ENCODE results near the gene CEP131. TPM values are rescaled to one million over a fixed set of nuclear protein-coding genes. Genes with fewer than 3 reads are reported as not detected.

CEP131 gene
- total RNA-seq, 2 donors from 2014 or later: 4.9 to 5.7 TPM

DNA sequence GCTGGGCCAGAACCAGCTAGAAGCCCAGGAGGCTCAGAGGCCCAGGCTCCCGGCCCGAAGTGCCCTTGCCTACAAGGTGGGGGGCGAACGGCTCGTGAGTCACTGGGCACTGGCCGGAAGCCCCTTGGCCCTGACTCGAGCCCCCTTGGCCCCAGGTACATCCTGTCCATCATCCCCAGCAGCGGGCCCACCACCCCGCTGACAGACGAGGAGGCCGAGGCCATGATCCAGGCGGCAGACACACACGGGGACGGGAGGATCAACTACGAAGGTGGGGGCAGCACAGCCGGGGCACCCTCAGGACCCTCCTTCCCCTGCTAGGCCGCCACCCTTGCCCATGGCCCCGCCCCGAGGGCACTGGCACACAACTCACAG is 41.0 kb downstream of the CEP131 start:
- intact Hi-C loops (cut with DNase I): no loop called here
- no peak for ATAC-seq
- DNase-seq: no peak

DNA sequence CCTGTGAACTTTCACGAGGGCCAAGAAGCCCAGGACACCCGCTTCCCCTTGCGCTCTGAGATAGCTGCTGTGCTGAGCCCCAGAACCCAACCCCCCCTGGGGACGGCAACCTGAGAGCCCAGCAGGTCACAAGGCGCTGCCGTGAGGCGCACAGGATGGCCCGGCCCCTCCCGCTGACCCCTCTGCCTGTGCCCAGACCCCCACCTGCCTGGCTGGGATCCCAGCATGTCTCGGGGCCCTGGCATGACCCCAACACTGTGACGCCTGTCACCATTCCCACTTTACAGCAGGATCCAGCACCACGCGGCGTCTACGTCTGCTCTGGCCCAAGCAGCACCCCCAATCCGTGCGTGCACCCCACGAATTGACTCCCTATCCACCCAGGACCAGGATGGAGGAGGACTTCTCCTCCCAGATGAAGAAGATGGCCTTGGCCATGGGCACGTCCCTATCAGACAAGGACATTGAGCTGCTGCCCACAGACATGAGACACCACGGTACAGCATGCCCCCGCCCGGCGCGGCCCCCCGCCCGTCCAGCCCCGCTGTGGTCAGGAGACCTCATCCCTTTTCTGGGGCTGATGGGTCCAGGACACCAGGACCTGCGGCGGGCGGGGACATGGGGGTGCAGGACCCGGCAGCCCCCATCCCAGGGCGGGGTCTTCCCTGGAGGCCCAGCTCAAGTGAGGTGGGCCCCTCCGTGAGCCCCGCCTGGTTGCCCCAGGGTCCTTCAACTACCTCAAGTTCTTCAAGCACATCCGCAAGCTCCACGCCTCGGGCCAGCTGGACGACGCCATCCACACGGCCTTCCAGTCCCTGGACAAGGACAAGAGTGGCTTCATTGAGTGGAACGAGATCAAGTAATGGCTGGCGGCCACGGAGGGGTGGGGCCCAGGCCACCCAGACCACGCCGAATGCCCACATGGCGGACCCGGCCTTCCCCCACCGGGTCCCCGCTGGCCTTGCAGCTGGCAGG is 41.6 kb downstream of the CEP131 start:
- intact Hi-C loops (cut with DNase I): no loop called here
- DNase-seq: no peak
- ATAC-seq: no peak

DNA sequence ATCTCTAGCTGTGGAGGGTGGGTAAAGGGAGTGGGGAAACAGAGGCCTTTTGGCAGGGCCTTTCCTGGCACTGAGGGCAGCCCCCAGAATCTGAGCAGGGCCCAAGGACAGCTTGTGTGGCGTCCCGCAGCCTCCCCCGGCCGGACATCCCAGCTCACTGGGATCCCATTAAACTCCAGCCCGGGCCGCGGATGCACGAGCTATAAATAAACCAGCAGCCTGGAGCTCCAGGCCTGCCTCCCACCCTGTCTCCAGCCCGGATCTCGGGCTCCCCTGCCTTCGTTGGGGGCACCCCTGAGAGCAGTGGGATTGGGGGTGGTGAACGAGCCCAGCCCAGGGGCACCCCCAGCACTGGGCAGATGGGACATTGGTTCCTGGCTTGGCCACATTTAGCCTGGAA is 42.9 kb downstream of the CEP131 start:
- DNase-seq (no peak), ATAC-seq (no peak)
- intact Hi-C loops (cut with DNase I): no loop called here

DNA sequence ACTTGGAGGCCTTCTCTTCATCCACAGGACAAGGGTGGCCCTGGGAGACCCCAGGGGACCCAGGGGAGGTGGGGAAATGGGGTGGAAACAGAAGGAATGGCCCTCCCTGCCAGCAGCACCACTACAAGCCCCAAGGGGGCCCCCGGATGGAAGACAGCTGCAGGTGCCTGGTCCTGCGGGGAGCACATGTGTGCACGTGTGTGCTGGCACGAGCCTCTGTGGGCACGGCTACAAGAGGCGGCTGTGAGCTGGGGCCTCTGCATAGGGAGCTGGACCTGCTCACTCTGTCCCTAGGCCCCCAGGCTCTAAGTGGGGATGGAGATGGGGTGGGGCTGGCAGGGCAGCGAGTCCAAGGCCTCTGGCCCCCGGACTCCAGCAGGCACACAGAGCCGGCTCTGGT is 43.5 kb downstream of the CEP131 start:
- no peak for DNase-seq
- no peak for ATAC-seq
- intact Hi-C loops (cut with DNase I): no loop called here

DNA sequence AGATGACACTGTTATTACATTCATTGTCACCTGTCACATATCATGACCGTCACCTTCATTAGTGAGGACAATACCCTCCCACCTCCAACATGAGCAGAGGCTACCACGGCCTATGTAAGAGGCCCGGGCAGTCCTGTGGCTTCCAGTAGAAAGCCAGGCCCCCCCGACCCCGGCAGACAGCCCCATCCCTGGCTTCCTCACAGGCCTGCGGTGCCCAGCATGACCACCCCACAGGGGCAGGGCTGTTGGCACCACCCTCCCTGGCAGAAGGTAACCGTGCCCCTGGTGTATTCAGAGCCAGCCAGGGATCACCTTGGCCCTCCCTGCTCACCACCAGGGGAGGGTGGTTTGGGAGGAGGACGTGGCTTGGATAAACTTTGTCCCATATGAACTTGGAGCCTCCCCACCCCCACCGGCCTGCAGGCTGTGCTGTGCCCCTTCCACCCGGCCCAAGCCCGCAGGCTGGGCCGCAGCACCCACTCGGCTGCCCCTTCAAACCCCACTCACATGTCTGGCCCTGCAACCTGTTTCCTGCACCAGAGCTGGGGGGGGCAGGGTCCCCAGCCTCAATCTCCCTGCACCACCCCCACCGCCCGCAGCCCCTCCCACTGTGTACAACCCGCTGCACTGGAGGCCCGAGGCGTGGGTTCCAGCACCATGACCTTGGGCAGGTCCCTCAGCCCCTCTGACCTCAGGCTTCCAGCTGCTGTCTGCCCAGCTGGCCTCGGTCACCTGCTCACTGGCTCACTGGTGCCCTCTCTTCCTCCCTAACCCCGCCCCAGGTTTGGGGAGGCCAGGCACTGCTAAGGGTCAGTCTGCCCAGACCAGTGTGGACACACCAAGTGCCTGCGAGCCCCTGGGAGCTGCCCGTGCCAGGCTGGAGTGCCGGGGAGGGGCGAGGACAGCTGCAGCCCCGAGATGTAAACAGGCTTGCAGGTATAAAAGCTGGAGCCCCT is 44.4 kb downstream of the CEP131 start:
- ATAC-seq: no peak
- intact Hi-C loops (cut with DNase I): no loop called here
- no peak for DNase-seq

DNA sequence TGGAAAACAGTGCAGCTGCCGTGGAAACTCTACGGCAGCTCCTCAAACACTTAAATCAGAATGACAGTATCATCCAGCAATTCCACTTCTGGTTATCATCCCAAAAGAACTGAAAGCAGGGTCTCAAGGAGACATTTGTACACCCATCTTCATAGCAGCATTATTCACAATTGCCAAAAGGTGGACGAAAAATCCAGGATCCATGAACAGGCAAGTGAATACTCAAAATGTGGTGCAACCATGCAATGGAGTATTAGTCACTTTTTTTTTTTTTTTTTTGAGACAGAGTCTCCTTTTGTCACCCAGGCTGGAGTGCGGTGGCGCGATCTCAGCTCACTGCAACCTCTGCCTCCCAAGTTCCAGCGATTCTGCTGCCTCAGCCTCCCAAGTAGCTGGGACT is 46.1 kb downstream of the CEP131 start:
- DNase-seq (no peak), ATAC-seq (no peak)
- intact Hi-C loops (cut with DNase I): no loop called here

DNA sequence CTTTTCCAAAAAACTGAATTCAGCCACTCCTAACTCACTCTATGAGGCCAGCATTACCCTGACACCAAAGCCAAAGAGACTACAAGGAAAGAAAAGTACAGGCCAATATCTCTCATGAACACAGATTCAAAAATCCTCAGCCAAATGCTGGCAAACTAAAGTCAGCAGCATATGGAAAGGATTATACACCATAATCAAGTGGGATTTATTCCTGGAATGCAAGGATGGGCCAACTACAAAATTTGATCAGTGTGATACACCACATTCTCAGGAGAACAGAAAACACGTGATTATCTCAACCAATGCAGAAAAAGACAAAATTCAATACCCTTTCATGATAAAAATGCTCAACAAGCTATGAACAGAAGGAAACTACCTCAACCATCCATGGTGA is 49.0 kb downstream of the CEP131 start:
- intact Hi-C loops (cut with DNase I): no loop called here
- DNase-seq (no peak), ATAC-seq (no peak)

DNA sequence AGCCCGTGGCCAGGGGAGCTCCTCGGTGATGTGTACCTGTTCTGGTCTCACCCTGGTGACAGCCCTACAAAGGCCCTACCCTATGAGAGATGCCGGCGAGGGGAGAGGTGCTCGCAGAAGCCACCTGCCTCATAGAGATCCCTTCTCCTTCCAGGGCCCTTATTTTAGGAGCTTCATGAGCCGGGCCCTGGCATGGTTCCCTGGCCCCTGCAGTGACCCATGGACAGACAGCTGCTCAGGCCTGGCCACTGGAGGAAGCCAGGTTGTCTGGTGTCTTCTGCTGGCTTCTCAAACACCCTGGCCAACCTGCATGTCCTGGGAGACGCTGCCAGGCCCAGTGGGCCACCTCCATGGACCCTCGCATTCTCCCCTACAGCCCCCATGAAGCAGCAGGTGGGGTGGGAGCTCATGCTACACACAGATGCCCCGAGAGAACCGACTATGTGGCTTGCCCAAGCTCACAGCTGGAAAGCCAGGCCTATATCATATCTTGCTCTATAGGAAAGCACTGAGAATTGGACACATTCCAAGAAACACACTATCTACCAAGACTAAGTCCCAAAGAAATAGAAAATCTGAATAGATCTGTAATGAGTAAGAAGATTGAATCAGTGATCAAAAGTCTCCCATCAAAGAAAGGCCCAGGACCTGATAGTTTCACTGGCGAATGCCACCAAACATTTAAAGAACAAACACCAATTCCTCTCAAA is 49.6 kb downstream of the CEP131 start:
- intact Hi-C loops (cut with DNase I): no loop called here
- ATAC-seq (no peak), DNase-seq (no peak)

DNA sequence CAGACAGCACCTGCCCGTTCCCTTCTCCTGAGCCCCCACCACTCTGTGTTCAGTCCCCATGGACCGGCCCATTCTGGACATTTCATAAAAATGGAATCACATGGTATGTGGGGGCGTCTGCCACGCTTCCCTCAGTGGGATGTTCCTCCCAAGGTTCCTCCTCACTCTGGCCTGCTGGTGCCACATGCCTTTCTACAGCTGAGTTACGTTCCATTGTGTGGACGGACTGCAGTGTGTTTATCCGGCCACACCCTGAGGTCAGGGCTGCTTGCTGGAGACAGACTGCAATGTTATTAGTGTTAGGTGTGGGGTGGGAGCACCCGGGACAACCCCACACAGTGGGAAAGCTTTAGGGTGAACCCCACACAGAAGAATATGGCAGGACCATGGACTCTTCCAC is 50.8 kb downstream of the CEP131 start:
- DNase-seq (no peak), ATAC-seq (peak in 1 of 2 donors; percentile 17)
- intact Hi-C loops (cut with DNase I): no loop called here

DNA sequence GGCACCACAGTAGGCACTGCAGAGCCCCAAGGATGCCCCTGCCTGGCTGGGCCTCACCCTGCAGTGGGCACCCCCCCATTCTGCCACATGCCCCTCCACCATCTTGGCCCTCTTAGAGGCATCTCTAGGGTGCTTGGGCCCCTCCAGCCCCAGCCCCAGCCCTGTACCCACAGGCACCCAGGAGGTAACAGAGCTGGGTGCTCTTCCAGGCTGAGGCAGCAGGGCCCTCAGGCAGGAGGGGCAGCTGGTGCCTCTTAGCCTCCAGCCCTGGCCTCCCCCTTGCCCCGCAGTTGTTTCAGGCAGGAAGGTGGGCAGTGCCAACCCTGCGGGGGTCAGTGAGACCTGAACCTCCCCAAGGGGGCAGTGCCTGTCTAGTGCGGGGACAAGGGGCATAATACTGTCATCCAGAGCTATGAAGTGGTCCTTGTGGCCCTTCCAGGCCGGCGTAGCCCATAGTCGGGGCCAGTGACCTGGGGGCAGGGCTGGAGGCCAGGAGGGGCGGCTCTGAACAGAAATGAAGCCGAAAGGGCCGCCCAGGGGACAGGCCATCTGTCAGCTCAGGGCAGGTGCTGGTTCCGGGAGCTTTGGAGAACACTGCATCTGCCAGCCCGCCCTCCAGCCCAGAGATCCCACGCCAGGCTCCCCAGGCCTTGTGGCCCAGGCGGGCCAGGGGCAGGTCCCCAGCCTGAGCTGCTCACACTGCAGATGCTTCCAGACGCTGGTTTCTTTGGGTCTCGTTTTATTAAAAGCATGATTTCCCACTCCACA is 51.9 kb downstream of the CEP131 start:
- intact Hi-C loops (cut with DNase I): no loop called here
- ATAC-seq (no peak), DNase-seq (no peak)

DNA sequence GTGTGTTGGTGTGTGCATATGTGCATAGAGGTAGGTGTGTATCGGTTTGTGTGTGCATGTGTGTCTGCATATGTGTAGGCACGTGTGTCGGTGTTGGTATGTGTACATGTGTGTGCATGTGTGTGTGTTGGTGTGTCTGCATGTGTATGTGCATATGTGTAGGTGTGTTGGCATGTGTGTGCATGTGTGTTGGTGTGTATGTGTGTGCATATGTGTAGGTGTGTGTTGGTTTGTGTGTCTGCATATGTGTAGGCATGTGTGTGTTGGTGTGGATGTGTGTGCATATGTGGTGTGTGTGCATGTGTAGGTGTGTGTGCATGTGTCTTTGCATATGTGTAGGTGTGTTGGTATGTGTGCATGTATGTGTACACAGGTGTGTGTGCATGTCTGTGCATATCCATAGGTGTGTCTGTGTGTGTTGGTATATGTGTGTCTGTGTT is 52.9 kb downstream of the CEP131 start:
- intact Hi-C loops (cut with DNase I): no loop called here
- ATAC-seq (no peak), DNase-seq (no peak)

DNA sequence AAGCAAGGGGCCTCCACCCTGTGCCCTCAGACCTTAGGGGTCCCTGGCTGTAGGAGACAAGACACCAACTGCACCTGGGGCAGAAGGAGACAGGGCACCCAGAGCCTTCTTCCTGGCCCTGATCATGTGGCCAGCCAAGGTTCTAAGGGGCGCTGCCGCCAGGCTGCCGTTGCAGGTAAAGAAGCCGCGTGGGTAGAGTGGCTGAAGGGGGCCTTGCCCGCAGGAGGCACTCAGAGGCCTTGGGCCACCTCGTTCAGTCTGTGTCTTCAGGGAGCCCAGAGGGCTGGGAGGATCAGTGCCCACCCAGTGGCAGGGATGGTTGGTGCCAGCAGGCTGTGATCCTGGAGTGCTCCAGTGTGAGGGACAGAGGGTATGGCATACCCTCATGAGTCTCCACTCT is 55.1 kb downstream of the CEP131 start:
- no peak for DNase-seq
- no peak for ATAC-seq
- intact Hi-C loops (cut with DNase I): no loop called here

DNA sequence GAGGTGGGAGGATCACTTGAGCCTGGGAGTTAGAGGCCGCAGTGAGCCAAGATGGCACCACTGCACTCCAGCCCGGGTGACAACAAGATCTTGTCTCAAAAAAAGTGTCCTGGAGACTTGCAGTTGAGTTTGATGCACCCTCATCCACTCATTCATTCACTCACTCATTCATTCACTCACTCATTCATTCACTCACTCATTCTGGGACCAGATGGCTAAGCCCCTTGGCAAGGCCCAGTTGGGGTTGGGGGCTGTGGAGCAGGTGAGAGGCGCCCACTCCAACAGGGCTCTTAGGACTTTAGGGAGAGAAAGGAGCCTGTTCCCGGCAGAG is 55.6 kb downstream of the CEP131 start:
- ATAC-seq: no peak
- no peak for DNase-seq
- intact Hi-C loops (cut with DNase I): no loop called here

DNA sequence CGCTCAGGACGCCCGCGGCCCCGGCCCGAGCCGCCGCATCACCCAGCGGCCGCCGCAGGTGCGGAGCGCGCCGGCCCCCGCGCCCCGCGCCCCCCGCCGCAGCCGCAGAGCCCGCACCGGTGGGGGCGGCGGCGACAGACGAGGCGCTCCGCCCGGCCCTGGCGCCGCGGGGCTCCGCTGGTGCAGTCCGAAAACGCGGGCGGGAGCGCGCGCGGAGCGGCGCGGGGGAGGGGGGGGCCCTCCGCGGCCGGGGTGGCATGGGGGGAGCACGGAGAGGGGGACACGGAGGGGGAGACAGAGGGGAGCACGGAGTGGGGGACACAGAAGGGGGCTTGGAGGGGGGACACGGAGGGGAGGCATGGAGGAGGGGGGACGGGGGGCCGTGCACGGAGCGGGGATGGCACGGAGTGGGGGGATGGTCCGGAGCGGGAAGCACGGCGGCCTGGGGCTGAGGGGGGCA is 56.7 kb downstream of the CEP131 start, which contains the start of gene AATK:
Gene AATK, minus strand, starts transcription at position 189 of the 460 bp plus-strand sequence. CDS start 229 bp downstream, outside the sequence.
- DNase-seq: no peak
- intact Hi-C loops (cut with DNase I): no loop called here
- peak in 1 of 2 donors; percentile 23 for ATAC-seq

DNA sequence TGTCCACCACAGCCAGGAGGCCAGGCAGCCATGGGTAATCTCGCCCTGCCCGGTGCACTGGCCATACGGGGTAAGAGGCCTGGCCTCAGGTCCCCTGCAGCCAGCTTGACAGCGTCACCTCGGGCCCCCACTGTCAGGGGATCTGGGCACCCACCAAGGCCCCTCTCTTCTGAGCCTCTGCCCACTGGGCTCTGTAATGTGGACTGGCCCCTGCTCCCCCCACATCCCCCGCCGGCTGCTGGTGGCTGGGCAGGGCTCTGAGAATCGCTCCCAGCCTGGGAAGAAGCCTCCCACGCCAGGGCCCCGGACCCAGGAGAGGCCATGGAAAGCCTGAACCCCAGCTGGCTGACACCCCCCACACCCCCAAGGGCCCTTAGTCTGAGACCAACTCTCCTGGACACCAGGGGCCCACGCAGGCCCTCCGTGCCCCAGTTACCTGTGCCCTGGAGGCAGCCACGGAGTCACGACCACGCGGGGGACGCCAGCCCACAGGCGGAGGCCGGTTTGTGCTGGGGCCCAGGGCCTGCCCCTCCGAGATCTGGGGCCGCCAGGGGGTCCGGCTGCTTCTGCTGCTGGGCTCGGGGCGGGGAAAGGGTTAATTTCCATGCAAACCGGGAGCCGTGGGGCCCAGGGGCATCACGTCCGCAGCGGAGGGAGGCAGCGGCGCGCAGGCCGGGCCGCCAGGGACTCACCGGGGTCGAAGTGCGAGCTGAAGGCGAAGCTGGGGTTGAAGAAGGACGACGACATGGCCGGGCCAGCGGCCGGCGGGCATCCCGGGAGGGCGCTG is 57.3 kb downstream of the CEP131 start, which contains the start of gene PVALEF:
Gene PVALEF, plus strand, starts transcription at position 262 of the 787 bp plus-strand sequence. CDS start 15,720 bp downstream, outside the sequence.
- intact Hi-C loops (cut with DNase I): no loop called here
- peak; percentile 15 to 21 for ATAC-seq
- DNase-seq: no peak

DNA sequence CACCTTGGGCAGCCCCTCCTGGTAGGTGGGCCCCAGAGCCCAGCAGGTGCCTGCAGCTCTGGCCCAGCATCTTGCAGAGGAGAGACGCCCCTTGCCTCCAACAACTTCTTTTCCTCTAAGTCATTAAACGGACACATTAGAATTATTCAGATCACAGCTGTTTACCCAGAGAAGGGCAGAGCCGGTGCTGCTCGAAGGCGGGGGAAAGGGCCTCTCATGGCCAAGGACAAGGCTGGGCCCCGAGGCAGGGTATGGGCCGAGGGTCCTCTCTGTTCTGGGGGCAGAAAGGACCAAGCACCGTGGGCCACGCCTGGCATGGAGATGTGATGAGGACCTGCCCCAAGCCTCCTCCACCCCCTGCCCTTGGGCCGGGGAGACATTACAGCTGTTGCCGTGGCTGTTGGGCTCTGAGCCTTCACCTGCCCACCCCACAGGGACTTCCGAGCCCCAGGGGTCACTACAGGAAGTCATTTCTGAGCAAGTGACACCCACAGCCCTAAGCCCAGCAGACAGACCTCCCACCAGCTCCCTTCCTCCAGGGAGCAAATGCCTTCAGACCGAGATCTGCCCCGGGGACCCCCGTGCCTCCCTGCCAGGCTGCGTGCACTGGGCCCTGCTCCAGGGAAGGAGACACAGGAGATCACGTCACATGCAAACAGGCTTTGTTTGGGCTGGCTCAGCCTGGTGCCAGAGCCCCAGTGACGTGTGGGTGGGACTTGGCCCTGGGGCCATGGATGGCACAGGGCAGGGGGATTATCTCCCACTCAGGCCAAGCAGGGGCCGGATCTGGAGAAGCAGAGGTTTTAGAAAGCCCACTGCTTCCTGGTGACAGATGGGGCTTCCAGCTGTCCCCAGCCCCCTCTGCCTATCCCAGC is 58.2 kb downstream of the CEP131 start:
- intact Hi-C loops (cut with DNase I): no loop called here
- DNase-seq: no peak
- peak in 1 of 2 donors; percentile 43 for ATAC-seq
